GM21825 (cell line): Measurements from ENCODE around the gene SUCO.
"Not testable (repeated sequence)": the region's sequence is repeated elsewhere in the genome, so short reads cannot be mapped to it uniquely, and the experiment has no call there.

ENCODE experiments used
- ATAC-seq: cut with Tn5 transposase; IDR thresholded peaks from one replicate; pipeline ENCODE4 v1.9.1; 2021; ENCODE audit warnings: mild to moderate bottlenecking, moderate library complexity; ENCODE audit not compliant: unreplicated experiment

Gene SUCO

DNA sequence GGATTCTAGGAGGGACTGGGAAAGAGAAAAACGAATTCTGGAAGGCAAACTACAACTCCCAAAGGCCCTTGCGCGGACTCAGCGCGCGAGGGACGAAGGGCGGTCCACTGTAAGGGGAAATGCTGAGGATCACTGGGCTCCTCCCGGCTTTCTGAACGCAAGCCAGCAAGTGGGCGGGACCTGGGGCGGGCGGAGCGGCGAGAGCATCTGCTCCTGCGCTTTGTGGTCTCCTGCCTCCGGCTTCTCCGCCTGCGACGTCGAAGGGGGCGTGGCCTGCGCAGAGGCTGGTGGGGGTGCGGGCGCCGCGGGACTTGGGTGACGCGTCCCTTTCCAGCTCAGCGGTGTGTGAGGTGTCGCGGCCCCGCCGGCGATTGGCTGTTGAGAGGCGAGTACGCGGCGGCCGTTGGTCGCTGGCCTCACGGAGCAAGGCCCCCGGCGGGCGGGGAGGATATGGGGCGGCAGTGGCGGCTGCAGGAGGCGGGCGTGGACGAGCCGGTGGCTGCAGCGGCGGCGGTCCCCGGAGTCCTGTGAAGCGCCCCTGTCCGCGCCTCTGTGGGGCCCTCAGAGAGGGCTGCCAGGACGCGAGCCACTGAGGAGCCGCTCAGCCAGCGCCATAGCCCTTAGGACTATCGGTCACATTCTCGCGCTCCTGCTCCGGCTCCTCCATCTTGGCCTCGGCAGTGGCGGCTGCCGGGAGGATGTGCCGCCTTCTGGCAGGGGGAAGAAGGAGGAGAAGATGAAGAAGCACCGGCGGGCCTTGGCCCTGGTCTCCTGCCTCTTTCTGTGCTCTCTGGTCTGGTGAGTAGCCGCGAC lies at the start of gene SUCO:
Gene SUCO, plus strand, starts transcription at position 451 of the 813 bp plus-strand sequence. Its CDS starts 286 bp downstream, at position 737.
- peak; percentile 87 for ATAC-seq

DNA sequence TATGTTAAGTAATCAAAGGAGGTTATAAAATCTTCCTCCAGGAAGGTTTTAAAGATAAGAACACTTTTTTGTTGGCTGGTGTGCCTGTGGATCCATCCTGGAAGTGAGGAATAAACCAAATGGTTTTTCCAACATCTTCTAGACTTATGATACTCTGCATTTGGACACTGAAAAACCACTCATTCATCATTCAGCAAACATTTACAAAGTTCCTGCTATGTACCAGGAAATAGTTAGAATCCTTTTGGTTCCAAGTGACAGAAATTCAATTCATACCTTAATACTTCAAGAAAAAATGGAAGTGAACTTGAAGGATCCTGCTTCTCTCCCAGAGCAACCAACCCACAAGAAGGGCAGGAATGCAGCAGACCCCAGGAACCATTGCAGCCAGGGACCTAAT lies 49.5 kb upstream of the SUCO start:
- no peak for ATAC-seq

GRCh38 chr1:172484252-172484651 lies 48.7 kb upstream of the SUCO start:
- no peak for ATAC-seq

DNA sequence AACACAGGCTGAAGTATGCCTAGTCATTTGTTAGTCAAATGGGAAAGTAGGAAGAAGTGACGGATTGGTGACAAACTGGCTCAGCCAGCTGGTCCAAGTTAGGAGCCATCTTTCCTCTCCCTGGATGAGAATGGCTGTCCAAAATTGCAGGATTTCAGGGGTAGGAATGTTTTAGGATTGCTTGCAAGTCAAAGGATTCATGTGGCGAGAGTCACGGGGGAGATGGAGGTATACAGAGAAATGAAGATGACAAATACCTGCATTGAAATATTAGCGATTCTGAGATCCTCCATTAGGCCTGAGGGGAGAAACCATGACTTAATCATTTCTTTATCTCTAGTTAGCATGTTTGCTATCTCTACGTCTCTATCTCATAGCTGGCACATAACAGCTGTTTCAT lies 47.3 kb upstream of the SUCO start:
- no peak for ATAC-seq

GRCh38 chr1:172486805-172487454 lies 46.0 kb upstream of the SUCO start:
- ATAC-seq = no peak

DNA sequence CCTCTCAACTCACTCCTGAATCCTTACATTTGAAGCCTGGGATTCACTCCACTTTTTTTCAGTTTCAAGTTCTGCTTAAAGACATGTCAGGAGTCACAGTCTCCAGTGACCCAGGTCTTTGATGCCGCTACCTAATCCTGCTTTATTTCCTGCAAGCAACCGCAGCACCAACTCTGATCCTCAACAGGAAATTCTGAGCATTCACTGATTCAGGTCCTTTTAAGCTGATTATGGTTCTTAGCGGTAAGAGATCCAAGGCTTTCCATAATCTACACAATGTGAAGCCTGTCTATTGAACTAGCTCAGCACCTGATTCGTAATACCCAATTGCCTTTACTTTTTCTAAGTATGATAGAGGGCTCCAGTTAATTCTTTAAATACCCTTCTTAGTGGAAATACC lies 45.4 kb upstream of the SUCO start:
- ATAC-seq = no peak

GRCh38 chr1:172488393-172488792 lies 44.6 kb upstream of the SUCO start:
- no peak for ATAC-seq

- no peak for ATAC-seq
These were observed 43.1 kb upstream of the SUCO start for GRCh38 chr1:172489847-172490246.

DNA sequence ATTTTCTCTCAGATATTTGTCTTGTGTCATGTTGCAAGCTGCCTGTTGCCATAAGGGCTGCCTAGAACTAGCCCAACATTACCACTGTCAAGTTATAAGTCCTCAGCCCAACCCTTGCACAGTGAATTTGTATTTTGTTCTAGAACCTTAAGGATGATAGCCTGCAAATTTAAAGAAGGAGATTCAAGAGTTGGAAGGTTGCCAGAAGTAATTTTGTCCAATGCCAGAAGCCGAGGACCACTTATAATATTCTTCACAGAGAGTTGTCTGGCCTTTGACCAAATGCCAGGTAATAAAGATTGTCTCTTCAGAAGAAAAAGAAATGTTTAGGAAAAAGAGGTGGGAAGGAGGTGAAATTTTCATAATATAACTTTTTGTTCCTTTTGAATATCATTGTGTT lies 40.5 kb upstream of the SUCO start:
- no peak for ATAC-seq

DNA sequence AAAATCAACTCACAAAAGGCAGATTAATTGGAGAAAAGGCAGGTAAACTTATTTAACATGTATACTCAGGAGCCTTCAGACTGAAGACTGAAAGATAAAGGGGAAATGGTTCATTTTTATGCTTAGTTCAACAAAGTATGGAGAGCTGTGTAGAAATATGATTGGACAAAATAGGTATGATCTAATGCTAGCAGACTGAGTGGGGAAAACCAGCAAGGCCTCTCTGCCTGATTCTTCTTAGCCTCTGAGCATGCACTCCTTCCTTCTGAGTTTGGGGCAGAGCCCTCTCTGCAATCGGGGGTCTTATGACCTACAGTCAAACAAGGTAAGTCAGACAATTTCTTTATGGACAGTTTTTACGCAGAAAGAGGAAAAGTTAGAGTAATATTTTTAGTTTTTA lies 38.8 kb upstream of the SUCO start:
- ATAC-seq = no peak

DNA sequence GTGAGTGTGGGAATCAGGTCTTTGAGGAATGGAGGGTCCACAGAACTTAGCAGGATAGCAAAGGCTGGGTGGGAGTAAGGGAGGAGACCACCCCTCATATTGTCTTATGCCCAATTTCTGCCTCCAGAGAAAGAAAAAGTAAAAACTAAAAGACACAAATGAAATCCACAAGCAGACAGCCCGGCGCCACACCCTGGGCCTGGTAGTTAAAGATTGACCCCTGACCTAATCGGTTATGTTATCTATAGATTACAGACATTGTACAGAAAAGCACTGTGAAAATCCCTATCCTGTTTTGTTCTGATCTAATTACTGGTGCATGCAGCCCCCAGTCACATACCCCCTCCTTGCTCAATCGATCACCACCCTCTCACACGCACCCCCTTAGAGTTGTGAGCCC lies 36.8 kb upstream of the SUCO start:
- ATAC-seq = not testable (repeated sequence)

DNA sequence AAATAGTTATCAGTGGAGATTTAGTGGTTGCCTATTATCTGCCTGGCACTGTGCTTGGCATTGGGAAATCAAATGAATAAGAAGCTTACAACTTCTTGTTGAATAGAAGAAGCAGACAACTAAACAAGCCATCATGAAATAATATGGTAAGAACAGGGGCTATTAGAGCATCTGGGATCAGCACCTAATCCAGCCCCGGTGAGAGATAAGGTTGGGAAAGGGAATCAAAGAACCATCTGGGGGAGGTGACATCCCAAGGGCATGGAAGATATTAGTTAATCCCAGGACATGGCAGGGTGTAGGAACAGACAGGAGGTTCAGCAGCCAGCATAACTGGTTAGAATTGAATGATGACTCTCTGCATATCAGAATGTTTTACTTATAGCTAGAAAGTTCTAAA lies 36.3 kb upstream of the SUCO start:
- no peak for ATAC-seq

GRCh38 chr1:172497230-172497629 lies 35.7 kb upstream of the SUCO start:
- ATAC-seq = no peak

- no peak for ATAC-seq
These were observed 34.1 kb upstream of the SUCO start for GRCh38 chr1:172498857-172499256.

DNA sequence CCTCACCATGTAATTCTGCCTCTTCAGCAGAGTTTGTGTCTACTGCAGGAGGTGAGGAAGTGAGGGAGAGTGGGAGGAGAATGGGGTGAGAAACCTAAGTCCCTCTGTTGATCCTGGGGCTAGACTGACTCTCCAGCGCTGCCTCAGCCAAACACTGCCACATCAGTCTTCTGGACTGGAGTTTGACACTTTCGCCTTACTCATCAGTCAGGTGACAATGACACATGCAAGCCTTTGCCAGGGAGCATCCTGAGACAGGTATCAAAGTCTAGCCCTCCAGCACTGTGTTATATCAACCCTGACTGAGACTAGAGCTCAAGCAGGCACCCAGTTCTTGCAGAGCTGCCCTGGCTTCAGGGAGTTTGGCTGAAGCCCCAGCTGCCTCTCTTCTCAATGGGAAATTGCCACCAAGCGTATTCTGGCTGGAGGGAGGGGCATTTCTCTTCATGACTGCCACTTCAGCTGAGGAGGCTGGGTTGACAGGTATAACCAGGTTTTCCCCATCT lies 33.3 kb upstream of the SUCO start:
- no peak for ATAC-seq

- ATAC-seq = no peak
These were observed 32.7 kb upstream of the SUCO start for GRCh38 chr1:172500207-172500606.

- no peak for ATAC-seq
These were observed 25.2 kb upstream of the SUCO start for GRCh38 chr1:172507741-172508140.

DNA sequence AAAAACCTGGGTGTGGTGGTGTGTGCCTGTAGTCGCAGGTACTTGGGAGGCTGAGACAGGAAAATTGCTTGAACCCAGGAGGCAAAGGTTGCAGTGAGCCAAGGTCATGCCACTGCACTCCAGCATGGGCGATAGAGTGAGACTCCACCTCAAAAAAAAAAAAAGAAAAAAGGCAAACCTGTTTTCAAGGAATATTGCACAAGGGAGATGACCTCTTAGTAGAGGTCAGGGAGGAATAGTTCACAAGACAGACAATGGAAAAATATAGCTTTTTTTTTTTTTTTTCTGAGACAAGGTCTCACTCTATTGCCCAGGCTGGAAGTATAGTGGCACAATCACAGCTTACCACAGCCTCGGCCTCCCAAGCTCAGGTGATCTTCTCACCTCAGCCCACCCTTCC lies 22.5 kb upstream of the SUCO start:
- no peak for ATAC-seq

GRCh38 chr1:172512591-172512990 lies 20.4 kb upstream of the SUCO start:
- no peak for ATAC-seq

- no peak for ATAC-seq
These were observed 19.5 kb upstream of the SUCO start for GRCh38 chr1:172513479-172513878.

DNA sequence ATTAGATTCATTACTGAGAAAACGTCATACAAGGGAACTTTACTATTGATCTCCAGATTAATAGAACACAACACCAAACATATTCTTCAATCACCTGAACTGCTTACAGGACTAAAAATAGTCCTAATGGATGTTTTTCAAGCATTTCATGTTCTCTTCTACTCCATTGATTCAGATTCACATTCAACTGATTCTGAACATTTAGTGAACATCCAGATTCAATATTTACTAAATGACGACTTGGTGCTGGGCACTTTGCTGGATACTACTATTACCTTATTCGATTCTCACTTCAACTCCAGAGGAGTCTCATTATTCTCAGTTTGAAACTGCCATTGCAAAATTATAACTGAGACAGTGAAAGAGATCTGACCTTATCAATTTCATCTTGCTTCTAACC lies 18.8 kb upstream of the SUCO start:
- no peak for ATAC-seq

DNA sequence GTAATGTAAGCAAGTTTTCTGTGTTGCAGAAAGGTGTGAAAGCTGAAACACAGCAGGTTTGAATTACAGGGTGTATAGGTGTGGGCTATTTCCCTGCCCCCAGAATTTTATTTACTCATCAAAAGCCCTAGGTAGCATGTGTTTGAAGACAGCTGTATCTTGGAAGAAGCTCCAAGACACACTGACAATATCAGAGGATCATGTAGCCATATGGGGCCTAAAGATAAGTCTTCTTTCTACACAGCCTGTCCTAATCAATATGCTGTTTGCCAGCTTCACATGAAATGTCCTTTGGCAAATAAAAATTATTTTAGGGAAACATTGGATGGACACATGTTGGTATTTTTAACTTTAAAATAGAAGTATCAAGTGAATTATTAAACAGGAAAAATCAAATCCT lies 17.5 kb upstream of the SUCO start:
- ATAC-seq = no peak
